ENCODE results near the gene TBC1D1. TPM values are rescaled to one million over a fixed set of nuclear protein-coding genes. Genes with fewer than 3 reads are reported as not detected.

Gene TBC1D1
- total and polyA plus RNA-seq, 2 of the 8 experiments (the other 6 are each of a cell fraction or from before 2014, with no cell fraction given): 96.9 to 162 TPM

DNA sequence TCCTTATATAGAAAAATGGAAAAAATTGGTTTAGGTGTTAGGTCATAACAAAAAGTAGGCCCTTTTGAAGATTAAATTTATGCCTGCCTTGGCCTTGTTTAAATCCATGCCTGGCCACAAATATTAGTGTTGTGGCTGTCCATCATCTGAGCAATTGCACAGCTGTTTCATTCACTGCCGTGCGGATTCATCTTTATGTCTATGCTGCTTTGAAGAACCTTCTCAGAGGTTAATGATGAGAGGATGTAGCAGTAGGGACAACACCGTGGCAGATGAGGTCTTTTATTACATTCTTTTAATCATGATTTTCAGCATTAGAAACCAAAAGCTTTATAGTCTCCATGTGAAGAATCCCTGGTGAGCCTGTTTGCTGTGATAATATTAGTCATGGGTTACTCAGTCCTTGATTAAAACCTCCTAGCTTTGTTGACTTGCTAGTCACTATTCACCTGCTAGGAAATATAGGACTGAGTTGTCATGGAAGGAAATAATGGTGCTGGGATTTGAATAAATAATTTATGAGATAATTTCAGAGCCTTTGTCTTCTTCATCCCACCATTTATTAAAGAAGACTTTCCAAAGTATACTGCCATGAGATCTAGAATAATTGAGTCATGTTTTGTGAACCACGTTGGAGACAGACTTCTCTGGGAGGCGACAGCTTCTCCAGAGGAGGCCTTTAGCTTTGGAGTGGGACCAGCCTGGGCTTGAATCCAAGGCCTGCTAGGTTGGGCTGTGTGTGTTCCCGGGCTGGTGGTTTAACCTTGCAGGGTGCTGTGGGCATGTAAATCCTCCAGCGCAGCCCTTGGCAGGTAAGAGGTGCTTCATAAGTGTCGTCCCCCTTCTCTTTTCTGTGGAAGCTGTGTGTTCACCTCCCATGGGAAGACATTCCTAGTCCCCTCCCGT, 122.8 kb downstream of the TBC1D1 start:
- Histone ChIP-seq H3K14ac (ENCODE audit: insufficient read length) (no peak overlapping the region), H4K91ac (replicated peaks; ENCODE audit: insufficient read length, low read length) (no peak overlapping the region), H3K18ac (ENCODE audit: extremely low read depth, low read length) (no peak overlapping the region), H3K4me2 (ENCODE audit: insufficient read depth in 1 of 2, low read depth in 2 of 2, low read length in 2 of 2) (no peak overlapping the region), H3K79me2 (ENCODE audit: control insufficient read depth in 1 of 2, insufficient read depth in 2 of 2, low read length in 2 of 2) (peaks cover 0 to 13% of the 10 kb centered on the region in 2 experiments; a peak in 2 of 4 replicates), H3K9ac (replicated peaks in 1 of 4; ENCODE audit: extremely low read depth in 1 of 4, low read depth in 3 of 4, low read length in 3 of 4) (no peak overlapping the region), H3K27me3 (replicated peaks in 1 of 4; ENCODE audit: control insufficient read depth in 3 of 4, extremely low read depth in 1 of 4, insufficient read depth in 3 of 4, low read length in 3 of 4) (no peaks in the 10 kb centered on the region), H2AFZ (ENCODE audit: low read length) (no peak overlapping the region), H2BK15ac (ENCODE audit: low read length) (no peak overlapping the region), H2BK5ac (ENCODE audit: low read depth, low read length) (no peak overlapping the region), H4K8ac (ENCODE audit: extremely low read depth, insufficient read depth, low read length) (no peak overlapping the region), H3K23me2 (ENCODE audit: low read depth, low read length) (no peaks in the 10 kb centered on the region), H3K4ac (replicated peaks; ENCODE audit: insufficient read length, low read depth, low read length) (no peak overlapping the region), H3K4me3 (ENCODE audit: extremely low read depth in 1 of 4, insufficient read depth in 2 of 4, low read depth in 3 of 4, low read length in 4 of 4) (no peak overlapping the region), H3K27ac (ENCODE audit: low read depth, low read length) (no peak overlapping the region), H4K5ac (ENCODE audit: insufficient read length, low read depth, low read length) (no peak overlapping the region), H3K79me1 (ENCODE audit: low read depth, low read length) (peaks cover 7% of the 10 kb centered on the region), H2BK120ac (replicated peaks; ENCODE audit: low read depth, low read length) (no peak overlapping the region), H2AK5ac (ENCODE audit: low read depth, low read length) (no peak overlapping the region), H2BK12ac (ENCODE audit: low read depth, low read length) (no peak overlapping the region), H3K56ac (replicated peaks; ENCODE audit: insufficient read length, low read depth, low read length) (no peak overlapping the region), H3K9me3 (ENCODE audit: insufficient read depth in 2 of 2, low read depth in 1 of 2, low read length in 1 of 2) (no peaks in the 10 kb centered on the region), H3K23ac (ENCODE audit: insufficient read length) (no peak overlapping the region), H3K36me3 (ENCODE audit: control insufficient read depth in 2 of 4, insufficient read depth in 4 of 4, low read length in 3 of 4) (peaks cover 0 to 6% (median 2%) of the 10 kb centered on the region in 4 experiments; a peak in 4 of 8 replicates), H3K4me1 (replicated peaks in 1 of 4; ENCODE audit: control insufficient read depth in 3 of 4, insufficient read depth in 4 of 4, low read length in 3 of 4) (peaks cover 0 to under 1% (median 0%) of the 10 kb centered on the region in 4 experiments; a peak in 2 of 7 replicates), H4K20me1 (replicated peaks in 1 of 2; ENCODE audit: control insufficient read depth in 1 of 2, insufficient read depth in 2 of 2, low read length in 2 of 2) (no peaks in the 10 kb centered on the region), H2BK20ac (ENCODE audit: low read length) (no peak overlapping the region)
- no peak for TF ChIP-seq SIN3A (conservative IDR thresholded peaks at IDR 0.05 in 1 of 2, IDR thresholded peaks at IDR 0.05 in 1 of 2; ENCODE audit: low read depth in 1 of 2, low read length in 2 of 2)
- no peak for TF ChIP-seq SP1 (IDR thresholded peaks at IDR 0.05; ENCODE audit: low read depth, low read length)
- TF ChIP-seq SRF (IDR thresholded peaks at IDR 0.05; ENCODE audit: low read depth, low read length): no peak
- TF ChIP-seq EZH2 (IDR thresholded peaks at IDR 0.05; ENCODE audit: low read depth, low read length, severe bottlenecking): no peak
- TF ChIP-seq SP2 (IDR thresholded peaks at IDR 0.05; ENCODE audit: low read length): no peak
- FAIRE-seq: no peak
- ChIA-PET POLR2A (ENCODE audit: partially characterized antibody) (interaction anchor here (1.4 kb wide), 1 partner anchor 8 kb away, joined by 4 read pairs; no protein-coding TSS in a partner anchor), CTCF (ENCODE audit: partially characterized antibody) (interaction anchor here (0.8 to 2.0 kb wide), 3 partner anchors 11 to 23 kb away, joined by 3 to 6 read pairs (median 3); no protein-coding TSS in a partner anchor)
- DNase-seq (ENCODE audit: low read depth in 1 of 2, low spot score in 2 of 2): no peak
- WGBS, 2 experiments (ENCODE audit: extremely low coverage in 1 of 2, insufficient coverage in 1 of 2, insufficient read length in 1 of 2, insufficient replicate concordance in 2 of 2, low coverage in 1 of 2, low lambda C conversion rate in 2 of 2, missing lambda C conversion rate in 1 of 2): 91% methylated on average over 7 of the region's 9 CpGs; no CpG with 5 or more reads in 1 of the 2 experiments
